K562 (cell line): ENCODE results near the gene USP31. TPM values are rescaled to one million over a fixed set of nuclear protein-coding genes. Genes with fewer than 3 reads are reported as not detected.

Experiments used
- ATAC-seq: fragments of 200-7000 bp; cut with Tn5 transposase; 3 replicates; pipeline ENCODE4 v1.9.1; 2020; ENCODE audit warnings: moderate library complexity
- BruUV-seq: library from RNA; stranded (reverse); fragments of 400-500 nt; replicated peaks from 2 replicates; lab custom pipeline; 2021; lab: Mats Ljungman, UMichigan
- CTCF ChIA-PET: fragments of 300-600 bp; formaldehyde crosslinking; extraction: SDS; loops from one replicate; lab custom pipeline; 2021; ENCODE audit warnings: low intra/inter-chr PET ratio; lab: Yijun Ruan, JAX
- POLR2A ChIA-PET: fragments of 300-600, 350-650 bp; sonication (Branson Sonifier 250); formaldehyde crosslinking; extraction: SDS; loops from one replicate; lab custom pipeline; 2021; ENCODE audit warnings: antibody characterized with exemption, inconsistent platforms; lab: Yijun Ruan, JAX
- DNase-seq, 4 experiments: peaks; one replicate each; pipeline versions ENCODE4 v3.0.0 to v3.0.0-alpha.2; 2011 to 2018; ENCODE audit warnings: low spot score in 3 of 4, mixed read lengths in 3 of 4; ENCODE audit errors: extremely low read depth in 1 of 4
- FAIRE-seq: peaks from 2 replicates; lab custom pipeline; 2011; peaks lifted over from hg19 to GRCh38; lab: Jason Lieb, UNC
- H2AFZ ChIP-seq: 2 replicates; pipeline ENCODE4 v1.6.0; 2011; ENCODE audit warnings: low read depth, low read length, control low read depth, inconsistent platforms
- H3K27ac ChIP-seq: fragments of 200-600 bp; 3 replicates; pipeline ENCODE4 v1.8.0; 2011; ENCODE audit warnings: low read depth, mild to moderate bottlenecking, control low read depth, inconsistent platforms, low read length, moderate library complexity, mixed read lengths; ENCODE audit errors: extremely low read depth
- H3K27me3 ChIP-seq, 2 experiments: fragments of 300-600 bp in 1 of 2; 2 replicates in 1 of 2; 3 replicates in 1 of 2; pipeline versions ENCODE4 v1.6.0 to v1.8.0; 2011; ENCODE audit warnings: inconsistent platforms in 2 of 2, low read length in 2 of 2, mild to moderate bottlenecking in 1 of 2, mixed read lengths in 1 of 2, moderate library complexity in 1 of 2; ENCODE audit not compliant: control insufficient read depth in 2 of 2, insufficient read depth in 2 of 2
- H3K36me3 ChIP-seq: fragments of 300-600 bp; 3 replicates; pipeline ENCODE4 v1.8.0; 2011; ENCODE audit warnings: mild to moderate bottlenecking, low read length, inconsistent platforms; ENCODE audit not compliant: control insufficient read depth, insufficient read depth
- H3K4me1 ChIP-seq, 2 experiments: fragments of 200-600 bp in 1 of 2; replicated peaks in 1 of 2; 2 replicates in 1 of 2; 3 replicates in 1 of 2; pipeline versions ENCODE4 v1.5.1 to v1.8.0; 2011; ENCODE audit warnings: inconsistent platforms in 2 of 2, low read length in 2 of 2, mild to moderate bottlenecking in 1 of 2, mixed read lengths in 1 of 2, moderate library complexity in 1 of 2; ENCODE audit not compliant: control insufficient read depth in 2 of 2, insufficient read depth in 2 of 2
- H3K4me2 ChIP-seq: 2 replicates; pipeline ENCODE4 v1.6.1; 2011; ENCODE audit warnings: low read length, control low read depth, inconsistent platforms, mixed read lengths; ENCODE audit not compliant: insufficient read depth
- H3K4me3 ChIP-seq: fragments of 200-600 bp; sonication (generic), shearing (Covaris generic); 2 replicates; pipeline ENCODE4 v1.5.1; 2016; ENCODE audit warnings: control low read depth, inconsistent platforms
- H3K79me2 ChIP-seq: fragments of 200-600 bp; 3 replicates; pipeline ENCODE4 v1.8.0; 2011; ENCODE audit warnings: low read length, inconsistent platforms; ENCODE audit not compliant: control insufficient read depth, insufficient read depth
- H3K9ac ChIP-seq, 2 experiments: 2 replicates each; pipeline versions ENCODE4 v1.6.0 to v1.6.1; 2011; ENCODE audit warnings: low read depth in 2 of 2, low read length in 2 of 2, control low read depth in 1 of 2, inconsistent platforms in 1 of 2, mild to moderate bottlenecking in 1 of 2, mixed read lengths in 1 of 2; ENCODE audit not compliant: insufficient read depth in 1 of 2
- H3K9me1 ChIP-seq: one replicate; pipeline ENCODE4 v1.6.0; 2011; ENCODE audit warnings: inconsistent platforms, mild to moderate bottlenecking, low read length, moderate library complexity; ENCODE audit not compliant: control insufficient read depth, insufficient read depth
- H3K9me3 ChIP-seq: replicated peaks from 2 replicates; pipeline ENCODE4 v1.5.1; 2011; ENCODE audit warnings: low read depth, low read length, inconsistent platforms; ENCODE audit not compliant: control insufficient read depth, insufficient read depth
- H4K20me1 ChIP-seq: replicated peaks from 2 replicates; pipeline ENCODE4 v1.6.1; 2011; ENCODE audit warnings: low read length, inconsistent platforms, mixed read lengths; ENCODE audit not compliant: control insufficient read depth, insufficient read depth
- HBP1 ChIP-seq: fragments of 450-650 bp; formaldehyde crosslinking; IDR thresholded peaks from 2 replicates; pipeline ENCODE4 v1.4.0; 2022; ENCODE audit warnings: missing genetic modification characterization
- HEY1 ChIP-seq: fragments of 250-450 bp; sonication (Bioruptor Pico); IDR thresholded peaks from 2 replicates; pipeline ENCODE4 v1.5.0; 2020; ENCODE audit warnings: mild to moderate bottlenecking, moderate library complexity, borderline replicate concordance
- KDM5B ChIP-seq: fragments of 200-600 bp; sonication (generic); IDR thresholded peaks from 2 replicates; pipeline ENCODE4 v1.6.1; 2012; ENCODE audit warnings: low read depth, mild to moderate bottlenecking, moderate library complexity, low read length, control low read depth, inconsistent platforms; ENCODE audit not compliant: insufficient replicate concordance
- L3MBTL2 ChIP-seq: fragments of 450-650 bp; IDR thresholded peaks from 2 replicates; pipeline ENCODE4 v1.6.1; 2016; ENCODE audit warnings: mild to moderate bottlenecking, moderate library complexity
- MCM2 ChIP-seq: fragments of 450-650 bp; IDR thresholded peaks from 2 replicates; pipeline ENCODE4 v1.6.1; 2017; ENCODE audit warnings: low read depth, mild to moderate bottlenecking
- NFE2L1 ChIP-seq: fragments of 450-650 bp; IDR thresholded peaks from 2 replicates; pipeline ENCODE4 v1.6.1; 2016; ENCODE audit warnings: missing genetic modification characterization, low read depth, mild to moderate bottlenecking, missing compliant biosample characterization, moderate library complexity, borderline replicate concordance
- NKRF ChIP-seq: fragments of 450-650 bp; IDR thresholded peaks from 2 replicates; pipeline ENCODE4 v1.6.1; 2016; ENCODE audit warnings: borderline replicate concordance
- PYGO2 ChIP-seq: fragments of 450-650 bp; IDR thresholded peaks from 2 replicates; pipeline ENCODE4 v1.6.1; 2016; ENCODE audit warnings: mild to moderate bottlenecking, missing genetic modification characterization, moderate library complexity, missing compliant biosample characterization
- RFX7 ChIP-seq: fragments of 250-450 bp; sonication (Bioruptor Pico); IDR thresholded peaks from 2 replicates; pipeline ENCODE4 v1.5.1; 2021; ENCODE audit warnings: mild to moderate bottlenecking
- SIRT6 ChIP-seq: IDR thresholded peaks from one replicate; pipeline ENCODE4 v1.6.1; 2012; ENCODE audit warnings: low read depth, mild to moderate bottlenecking, control low read depth, inconsistent platforms, low read length, moderate library complexity
- SLC30A9 ChIP-seq: fragments of 250-450 bp; sonication (Bioruptor Pico); IDR thresholded peaks from 2 replicates; pipeline ENCODE4 v1.8.0; 2022; ENCODE audit warnings: mild to moderate bottlenecking, moderate library complexity
- TOE1 ChIP-seq, 2 experiments: fragments of 450-650 bp in 1 of 2; sonication (generic) in 1 of 2; formaldehyde crosslinking in 1 of 2; IDR thresholded peaks; 2 replicates each; pipeline versions ENCODE4 v1.7.1 to v1.8.0; 2016 to 2022; ENCODE audit warnings: borderline replicate concordance in 2 of 2, mild to moderate bottlenecking in 2 of 2, antibody characterized with exemption in 1 of 2, inconsistent platforms in 1 of 2, low read depth in 1 of 2, missing genetic modification reagents in 1 of 2, moderate library complexity in 1 of 2
- ZNF551 ChIP-seq: fragments of 250-450 bp; sonication (Bioruptor Pico); IDR thresholded peaks from 2 replicates; pipeline ENCODE4 v1.5.0; 2021; ENCODE audit warnings: mild to moderate bottlenecking, moderate library complexity
- WGBS: fragments of 100-300 bp; shearing (Covaris generic); methylation state at CpG from one replicate; pipeline ENCODE4 v1.1.6; 2016; ENCODE audit warnings: low coverage, mixed read lengths; ENCODE audit not compliant: insufficient coverage; ENCODE audit errors: missing lambda C conversion rate; 5-methylcytosine and 5-hydroxymethylcytosine counted together
- in situ Hi-C: fragments of 300-500 bp; cut with MboI; formaldehyde crosslinking; loops from 4 replicates; pipeline ENCODE4 v1.15.0; 2018; ENCODE audit warnings: inconsistent platforms, mixed read lengths
- intact Hi-C: fragments of 100-400 bp; cut with micrococcal nuclease; formaldehyde crosslinking; loops from 2 replicates; pipeline ENCODE4 v1.14.2; 2022
- polyA plus RNA-seq, 8 experiments: library from polyadenylated mRNA; depleted of rRNA in 4 of 8; stranded (reverse) in 5 of 8; unstranded in 3 of 8; fragments of >200 nt; fragmentation: Nextera tagmentation in 2 of 8; fragmentation: Illumina TruSeq in 1 of 8; extraction: Ambion mirVana in 2 of 8; extraction: Trizol in 1 of 8; gene quantifications; 2 replicates each; pipeline versions ENCODE4 v1.2.1 to v1.2.3, GENCODE V29; 2011 to 2014; ENCODE audit warnings: inconsistent platforms in 1 of 8, missing spikeins in 1 of 8
- total RNA-seq, 7 experiments: library from RNA; depleted of rRNA in 6 of 7; stranded (reverse); fragments of >200 nt in 6 of 7; fragmentation: Illumina TruSeq in 2 of 7; extraction: Trizol in 2 of 7; gene quantifications; 2 replicates each; pipeline versions ENCODE4 v1.2.1 to v1.2.3, GENCODE V29; 2011 to 2021; ENCODE audit warnings: low replicate concordance in 1 of 7

The USP31 gene
- total and polyA plus RNA-seq, 9 of the 15 experiments (the other 6 are each of a cell fraction or from before 2014, with no cell fraction given) = 0.56 to 4.9 (median 2.9) TPM

- no peak overlapping the region for H3K4me3 ChIP-seq
- H3K9me3 ChIP-seq = no peaks in the 10 kb centered on the region
- no peak overlapping the region for H3K27ac ChIP-seq
- intact Hi-C loops = no loop called here
- no peaks in the 10 kb centered on the region for H3K9me1 ChIP-seq
- ATAC-seq (no peak), FAIRE-seq (no peak), DNase-seq (no peak)
- no peak overlapping the region for H3K4me2 ChIP-seq
- ChIA-PET CTCF (no interaction called here), POLR2A (no interaction called here)
- peaks cover 8% of the 10 kb centered on the region; the same call in 2 of the 3 replicates for H3K36me3 ChIP-seq
- in situ Hi-C loops = no loop called here
- 92% methylated on average over 7 of the region's 7 CpGs for WGBS
- no peaks in the 10 kb centered on the region for H4K20me1 ChIP-seq
- no TSS peak for BruUV-seq
- TF ChIP-seq ZNF551 (CRISPR knock-in tag) (no peak), KDM5B (no peak), NFE2L1 (no peak), TOE1 (IDR thresholded peaks at IDR 0.05; ENCODE audit: borderline replicate concordance) (no peak), TOE1 (CRISPR knock-in tag; IDR thresholded peaks at IDR 0.05; ENCODE audit: borderline replicate concordance, low read depth) (no peak), HEY1 (CRISPR knock-in tag) (no peak), SLC30A9 (CRISPR knock-in tag) (no peak), PYGO2 (tag) (no peak), NKRF (no peak), HBP1 (CRISPR knock-in tag) (no peak), RFX7 (CRISPR knock-in tag) (no peak), SIRT6 (no peak), MCM2 (no peak), L3MBTL2 (no peak)
- H2AFZ ChIP-seq = no peak overlapping the region
- H3K4me1 ChIP-seq = no peaks in the 10 kb centered on the region
- H3K27me3 ChIP-seq = no peaks in the 10 kb centered on the region
- no peaks in the 10 kb centered on the region for H3K79me2 ChIP-seq
- H3K9ac ChIP-seq = no peak overlapping the region
These were observed 45.0 kb downstream of the USP31 start for GRCh38 chr16:23104032-23104955.
